D721Med (cell line): ENCODE data around the gene DDRGK1.
"Not testable (repeated sequence)": the region's sequence is repeated elsewhere in the genome, so short reads cannot be mapped to it uniquely, and the experiment has no call there.

Experiments used
- DNase-seq: peaks from one replicate; pipeline ENCODE4 v3.0.0; 2011; ENCODE audit warnings: low spot score; ENCODE audit not compliant: insufficient read length
- FAIRE-seq: peaks from 2 replicates; lab custom pipeline; 2011; peaks lifted over from hg19 to GRCh38; lab: Jason Lieb, UNC
- TF ChIP-seq, protein P1 (sequence below): IDR thresholded peaks from 2 replicates; pipeline ENCODE4 v1.5.1; 2012; ENCODE audit warnings: mild to moderate bottlenecking, control low read depth; ENCODE audit not compliant: insufficient read depth; ENCODE audit errors: missing control alignments

Gene DDRGK1

DNA sequence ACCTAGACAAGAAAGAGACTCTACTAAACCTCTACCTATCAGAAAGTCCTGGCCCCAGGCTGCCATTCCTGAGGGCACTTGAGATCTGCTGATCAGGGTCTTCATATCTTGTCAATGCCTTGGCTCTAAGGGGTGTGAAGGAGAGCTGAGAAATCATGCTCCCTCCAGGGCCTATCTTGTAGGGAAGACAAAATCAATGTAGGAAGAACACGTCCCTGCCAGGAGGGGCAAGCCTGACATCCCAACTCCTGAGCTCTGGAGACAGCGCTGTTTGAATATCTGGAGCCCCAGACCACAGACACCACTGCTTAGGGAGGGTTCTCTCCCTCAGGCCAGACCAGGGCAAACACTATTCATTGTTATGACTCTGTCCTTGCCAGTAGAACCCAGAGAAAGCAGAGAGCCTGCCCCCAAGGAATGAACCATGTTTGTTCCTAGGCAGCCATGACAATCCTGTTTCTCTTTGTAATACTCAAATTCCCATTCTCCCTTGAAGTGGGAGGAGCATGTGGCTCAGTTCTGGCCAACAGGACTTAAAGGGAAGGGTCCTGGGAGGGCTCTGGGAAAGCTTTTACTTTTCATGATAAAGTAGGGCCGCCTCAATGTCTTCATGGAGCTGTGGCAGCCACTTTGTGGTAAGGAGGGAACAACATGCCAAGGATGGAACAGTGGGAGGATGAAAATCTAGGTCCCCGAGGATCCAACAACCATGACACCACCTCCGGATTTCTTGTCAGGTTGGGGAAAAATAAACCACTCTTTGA lies 43.0 kb downstream of the DDRGK1 start:
- FAIRE-seq (no peak), DNase-seq (no peak)
- TF ChIP-seq, protein P1, sequence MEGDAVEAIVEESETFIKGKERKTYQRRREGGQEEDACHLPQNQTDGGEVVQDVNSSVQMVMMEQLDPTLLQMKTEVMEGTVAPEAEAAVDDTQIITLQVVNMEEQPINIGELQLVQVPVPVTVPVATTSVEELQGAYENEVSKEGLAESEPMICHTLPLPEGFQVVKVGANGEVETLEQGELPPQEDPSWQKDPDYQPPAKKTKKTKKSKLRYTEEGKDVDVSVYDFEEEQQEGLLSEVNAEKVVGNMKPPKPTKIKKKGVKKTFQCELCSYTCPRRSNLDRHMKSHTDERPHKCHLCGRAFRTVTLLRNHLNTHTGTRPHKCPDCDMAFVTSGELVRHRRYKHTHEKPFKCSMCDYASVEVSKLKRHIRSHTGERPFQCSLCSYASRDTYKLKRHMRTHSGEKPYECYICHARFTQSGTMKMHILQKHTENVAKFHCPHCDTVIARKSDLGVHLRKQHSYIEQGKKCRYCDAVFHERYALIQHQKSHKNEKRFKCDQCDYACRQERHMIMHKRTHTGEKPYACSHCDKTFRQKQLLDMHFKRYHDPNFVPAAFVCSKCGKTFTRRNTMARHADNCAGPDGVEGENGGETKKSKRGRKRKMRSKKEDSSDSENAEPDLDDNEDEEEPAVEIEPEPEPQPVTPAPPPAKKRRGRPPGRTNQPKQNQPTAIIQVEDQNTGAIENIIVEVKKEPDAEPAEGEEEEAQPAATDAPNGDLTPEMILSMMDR, result no peak

DNA sequence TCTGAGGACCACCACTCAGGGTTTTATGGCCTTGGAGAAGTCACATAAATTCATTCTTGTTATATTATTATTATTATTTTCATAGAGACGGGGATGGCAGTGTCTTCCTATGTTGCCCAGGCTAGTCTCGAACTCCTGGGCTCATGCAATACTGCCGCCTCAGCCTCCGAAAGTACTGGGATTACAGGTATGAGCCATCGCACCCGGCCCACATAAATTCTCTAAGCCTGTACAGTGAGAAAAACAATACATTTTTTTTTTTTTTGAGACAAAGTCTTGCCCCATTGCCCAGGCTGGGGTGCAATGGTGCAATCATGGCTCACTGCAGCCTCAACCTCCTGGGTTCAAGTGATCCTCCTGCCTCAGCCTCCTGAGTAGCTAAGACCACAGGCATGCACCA lies 44.1 kb downstream of the DDRGK1 start:
- TF ChIP-seq, protein P1, result no peak
- no peak for FAIRE-seq

DNA sequence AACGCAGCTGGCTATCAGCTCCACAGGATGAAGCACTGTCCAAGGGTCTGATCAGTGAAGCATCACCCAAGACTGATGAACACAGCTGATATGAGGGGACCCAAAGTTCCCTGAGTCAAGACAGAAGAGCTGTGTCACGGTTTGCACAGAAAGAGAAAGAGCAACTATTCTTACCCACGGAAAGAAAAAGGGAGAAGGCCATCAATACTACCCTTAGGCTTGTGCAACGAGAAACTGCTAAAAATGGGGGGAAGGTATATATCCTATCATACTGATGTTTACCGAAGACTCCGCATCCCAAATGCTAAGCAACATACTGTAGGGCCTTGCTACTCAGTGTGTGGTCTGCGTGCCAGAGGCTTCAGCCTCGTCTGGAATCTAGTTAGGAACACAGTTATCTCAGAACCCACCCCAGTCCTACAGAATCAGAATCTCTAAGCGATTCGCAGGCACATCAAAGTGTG lies 45.5 kb downstream of the DDRGK1 start:
- DNase-seq (no peak), FAIRE-seq (no peak)
- TF ChIP-seq, protein P1, result no peak

More for the DNA sequence above, 44.1 kb downstream of the DDRGK1 start:
- no peak for DNase-seq

DNA sequence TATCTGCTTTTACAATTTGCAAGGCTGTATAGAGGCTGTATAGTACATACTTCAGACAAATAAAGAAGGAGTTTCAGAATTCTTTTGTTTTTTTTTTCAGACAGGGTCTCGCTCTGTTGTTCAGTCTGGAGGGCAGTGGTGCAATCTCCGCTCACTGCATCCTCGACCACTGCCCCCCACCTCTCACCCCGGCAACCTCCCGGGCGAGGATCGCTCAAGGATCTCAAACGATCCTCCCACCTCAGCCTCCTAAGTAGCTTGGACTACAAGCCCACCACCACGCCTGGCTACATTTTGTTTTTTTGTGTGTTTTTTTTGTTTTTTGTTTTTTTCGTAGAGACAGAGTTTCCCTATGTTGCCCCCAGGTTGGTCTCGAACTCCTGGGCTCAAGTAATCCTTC lies 46.7 kb downstream of the DDRGK1 start:
- DNase-seq, result no peak
- FAIRE-seq, result no peak
- TF ChIP-seq, protein P1, result no peak

DNA sequence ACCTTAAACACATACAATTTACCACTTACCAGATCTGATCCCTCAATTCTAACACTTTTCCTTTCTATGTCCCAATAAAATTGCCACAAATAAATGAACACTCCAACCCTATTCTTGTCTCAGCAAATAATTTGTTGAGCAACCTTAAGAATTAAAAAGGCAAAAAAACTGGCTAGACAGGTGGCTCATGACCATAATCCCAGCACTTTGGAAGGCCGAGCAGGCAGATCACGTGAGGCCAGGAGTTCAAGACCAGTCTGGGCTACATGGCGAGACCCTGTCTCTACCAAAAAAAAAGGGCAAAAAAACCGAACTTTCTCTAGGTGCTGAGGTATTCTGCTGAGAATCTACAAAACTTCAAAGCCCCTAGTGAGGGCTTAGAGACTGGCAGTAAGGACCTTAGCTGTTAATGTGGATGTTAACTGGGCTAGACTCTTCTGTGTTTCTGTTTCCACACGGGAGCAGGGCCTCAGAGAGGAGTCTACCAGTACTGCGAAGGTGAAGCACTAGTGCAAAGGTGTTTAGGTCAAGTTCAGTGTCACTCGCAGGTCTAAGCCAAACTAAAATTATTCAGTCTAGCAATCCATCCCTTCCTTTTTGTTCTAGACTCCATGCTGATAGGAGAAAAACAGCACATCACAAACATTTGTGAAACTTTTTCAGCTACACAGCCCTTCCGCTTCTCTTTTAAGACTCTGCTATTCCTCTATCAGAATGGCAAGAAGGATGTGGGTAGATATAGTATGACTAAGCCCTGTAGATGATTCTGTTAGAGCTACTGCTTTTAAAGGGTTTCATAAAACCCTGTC lies 47.5 kb downstream of the DDRGK1 start:
- TF ChIP-seq, protein P1, result no peak
- no peak for FAIRE-seq
- DNase-seq, result no peak

DNA sequence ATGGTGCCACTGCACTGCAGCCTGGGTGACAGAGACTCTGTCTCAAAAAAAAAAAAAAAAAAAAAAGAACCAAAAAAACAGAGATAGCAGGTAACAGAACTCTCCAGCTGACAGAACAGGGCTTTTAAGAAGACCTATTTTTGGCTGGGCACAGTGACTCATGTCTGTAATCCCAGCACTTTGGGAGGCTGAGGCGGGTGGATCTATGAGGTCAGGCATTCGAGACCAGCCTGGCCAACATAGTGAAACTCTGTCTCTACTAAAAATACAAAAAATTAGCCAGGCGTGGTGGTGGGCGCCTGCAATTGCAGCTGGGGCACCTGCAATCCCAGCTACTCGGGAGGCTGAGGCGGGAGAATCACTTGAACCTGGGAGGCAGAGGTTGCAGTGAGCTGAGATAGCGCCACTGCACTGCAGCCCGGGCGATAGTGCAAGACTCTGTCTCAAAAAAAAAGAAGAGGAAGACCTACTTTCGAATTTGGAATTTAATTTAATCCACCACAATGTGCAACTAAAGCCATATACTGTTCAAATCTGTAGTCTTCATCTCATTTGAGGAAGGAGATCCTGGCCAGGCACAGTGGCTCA lies 52.3 kb downstream of the DDRGK1 start:
- not testable (repeated sequence) for DNase-seq, FAIRE-seq

DNA sequence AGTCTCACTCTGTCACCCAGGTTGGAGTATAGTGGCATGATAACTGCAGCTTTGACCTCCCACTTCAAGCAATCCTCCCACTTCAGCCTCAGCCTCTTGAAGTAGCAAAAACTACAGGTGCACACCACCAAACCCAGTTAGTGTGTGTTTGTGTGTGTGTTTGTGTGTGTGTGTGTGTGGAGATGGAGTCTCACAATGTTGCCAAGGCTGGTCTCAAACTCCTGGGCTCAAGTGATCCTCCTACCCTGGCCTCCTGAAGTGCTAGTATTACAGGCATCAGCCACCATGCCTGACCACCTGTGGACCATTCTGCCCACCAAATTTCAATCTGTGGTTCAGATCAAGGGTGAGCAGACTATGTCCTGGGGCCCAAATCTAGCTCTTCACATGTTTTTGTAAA lies 53.6 kb downstream of the DDRGK1 start:
- TF ChIP-seq, protein P1, result no peak
- no peak for DNase-seq
- FAIRE-seq, result no peak
